HFFc6 (cell line): ENCODE results near the gene ARL4C. TPM values are rescaled to one million over a fixed set of nuclear protein-coding genes. Genes with fewer than 3 reads are reported as not detected.

Experiments used
- DNase-seq: peaks from one replicate; pipeline ENCODE4 v3.0.0-alpha.2; 2018
- H3K27ac Mint-ChIP-seq: 2 replicates; pipeline ENCODE4 v1.8.0; 2020; ENCODE audit warnings: mild to moderate bottlenecking, mixed read lengths
- H3K27me3 Mint-ChIP-seq: 2 replicates; pipeline ENCODE4 v1.8.0; 2021; ENCODE audit warnings: mild to moderate bottlenecking, moderate library complexity, mixed read lengths; ENCODE audit not compliant: insufficient read depth
- H3K36me3 Mint-ChIP-seq: 2 replicates; pipeline ENCODE4 v1.8.0; 2021; ENCODE audit warnings: low read depth, mixed read lengths
- H3K4me1 Mint-ChIP-seq: 2 replicates; pipeline ENCODE4 v1.8.0; 2020; ENCODE audit warnings: low read depth, mixed read lengths
- H3K4me3 Mint-ChIP-seq: 2 replicates; pipeline ENCODE4 v1.8.0; 2020; ENCODE audit warnings: mild to moderate bottlenecking, moderate library complexity, mixed read lengths
- H3K9me3 Mint-ChIP-seq: 2 replicates; pipeline ENCODE4 v1.8.0; 2020; ENCODE audit warnings: mild to moderate bottlenecking, mixed read lengths
- total RNA-seq, 6 experiments: library from RNA; stranded (reverse); fragmentation: NEBNext Ultra II Directional; extraction: Animal tissue kit (Norgen Biotek cat#: 25700); gene quantifications; 2 replicates in 1 of 6; 3 replicates in 5 of 6; pipeline ENCODE4 v1.2.3, GENCODE V29; 2021
- TF ChIP-seq, protein P1 (sequence below): fragments of 200-600 bp; sonication (generic); IDR thresholded peaks from 2 replicates; pipeline ENCODE4 v1.5.0; 2021; ENCODE audit warnings: antibody characterized with exemption, mild to moderate bottlenecking

Gene ARL4C
- total RNA-seq, 6 experiments from 2014 or later = 3.6 to 6.5 (median 6.0) TPM

DNA sequence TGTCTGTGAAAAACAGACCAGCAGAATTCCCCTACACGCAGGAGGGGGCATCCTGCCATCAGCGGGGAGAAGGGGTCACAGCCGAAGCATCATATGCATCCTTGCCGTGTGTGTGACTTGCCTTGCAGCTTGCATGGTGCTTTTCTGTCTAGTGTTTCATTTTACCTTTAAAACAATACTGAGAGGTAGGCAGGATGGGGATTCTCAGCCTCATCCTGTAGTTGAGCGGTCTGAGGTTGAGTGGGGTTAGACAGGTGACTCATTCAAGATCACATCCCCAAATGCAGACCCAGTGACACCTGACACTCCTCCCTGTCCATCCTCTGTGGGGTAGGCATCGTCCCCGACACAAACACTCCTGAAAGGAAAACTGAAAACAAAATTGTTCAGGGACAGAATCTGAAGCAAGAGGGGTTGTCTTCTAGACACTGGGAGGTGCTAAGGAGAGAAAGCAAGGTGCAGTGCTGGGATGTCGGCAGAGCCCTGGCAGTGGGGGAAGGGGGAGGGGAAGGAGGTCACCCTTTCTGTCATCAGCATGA is 7.9 kb downstream of the ARL4C start:
- TF ChIP-seq, protein P1, sequence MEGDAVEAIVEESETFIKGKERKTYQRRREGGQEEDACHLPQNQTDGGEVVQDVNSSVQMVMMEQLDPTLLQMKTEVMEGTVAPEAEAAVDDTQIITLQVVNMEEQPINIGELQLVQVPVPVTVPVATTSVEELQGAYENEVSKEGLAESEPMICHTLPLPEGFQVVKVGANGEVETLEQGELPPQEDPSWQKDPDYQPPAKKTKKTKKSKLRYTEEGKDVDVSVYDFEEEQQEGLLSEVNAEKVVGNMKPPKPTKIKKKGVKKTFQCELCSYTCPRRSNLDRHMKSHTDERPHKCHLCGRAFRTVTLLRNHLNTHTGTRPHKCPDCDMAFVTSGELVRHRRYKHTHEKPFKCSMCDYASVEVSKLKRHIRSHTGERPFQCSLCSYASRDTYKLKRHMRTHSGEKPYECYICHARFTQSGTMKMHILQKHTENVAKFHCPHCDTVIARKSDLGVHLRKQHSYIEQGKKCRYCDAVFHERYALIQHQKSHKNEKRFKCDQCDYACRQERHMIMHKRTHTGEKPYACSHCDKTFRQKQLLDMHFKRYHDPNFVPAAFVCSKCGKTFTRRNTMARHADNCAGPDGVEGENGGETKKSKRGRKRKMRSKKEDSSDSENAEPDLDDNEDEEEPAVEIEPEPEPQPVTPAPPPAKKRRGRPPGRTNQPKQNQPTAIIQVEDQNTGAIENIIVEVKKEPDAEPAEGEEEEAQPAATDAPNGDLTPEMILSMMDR = no peak
- DNase-seq = no peak
- Mint-ChIP-seq H3K27ac (no peak overlapping the region), H3K4me1 (peaks cover 11% of the 10 kb centered on the region), H3K4me3 (no peak overlapping the region), H3K36me3 (no peaks in the 10 kb centered on the region), H3K9me3 (no peaks in the 10 kb centered on the region), H3K27me3 (peaks cover 1% of the 10 kb centered on the region; the same call in 1 of the 2 replicates)

DNA sequence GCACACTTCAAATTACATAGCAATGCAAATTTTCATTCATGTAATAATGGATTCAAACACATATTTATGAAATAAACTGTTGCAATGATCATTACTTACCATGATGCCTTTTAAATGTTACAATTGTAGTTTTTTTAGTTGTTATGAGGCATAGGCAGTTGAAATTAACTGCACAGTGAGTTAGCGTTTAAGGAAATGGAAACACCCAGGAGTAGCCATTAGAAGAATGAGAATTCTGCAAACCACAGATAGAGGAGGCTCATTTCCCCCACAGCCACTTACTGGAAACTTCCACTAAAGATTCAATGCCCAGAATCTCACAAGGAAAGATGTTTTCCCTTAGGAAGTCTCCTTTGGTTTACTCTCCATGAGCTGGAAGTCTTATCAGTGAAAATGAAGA is 8.4 kb downstream of the ARL4C start:
- Mint-ChIP-seq H3K4me3 (no peak overlapping the region), H3K27me3 (peaks cover 1% of the 10 kb centered on the region; the same call in 1 of the 2 replicates), H3K4me1 (peaks cover 11% of the 10 kb centered on the region), H3K36me3 (no peaks in the 10 kb centered on the region), H3K9me3 (no peaks in the 10 kb centered on the region), H3K27ac (no peak overlapping the region)
- TF ChIP-seq, protein P1 = no peak
- DNase-seq = no peak

DNA sequence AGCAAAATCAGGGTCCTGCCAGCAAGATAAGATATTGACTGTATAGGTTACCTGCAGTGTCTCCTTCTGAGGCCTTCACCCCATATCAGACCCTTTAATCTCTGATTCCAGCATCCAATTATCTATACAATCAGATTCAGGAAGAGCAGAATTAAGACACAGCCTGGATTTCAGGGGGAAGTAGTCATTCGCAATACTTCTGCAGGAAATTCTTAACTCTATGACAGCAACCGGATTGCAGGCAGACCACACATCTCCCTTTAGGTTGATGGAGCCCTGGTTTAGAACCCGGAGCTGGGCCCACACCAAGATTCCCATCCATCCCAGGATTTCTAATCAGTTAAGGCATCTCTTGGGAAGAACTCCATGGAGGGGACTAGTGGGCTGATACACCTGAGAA is 9.5 kb downstream of the ARL4C start:
- Mint-ChIP-seq H3K27me3 (peaks cover 1% of the 10 kb centered on the region; the same call in 1 of the 2 replicates), H3K4me1 (no peaks in the 10 kb centered on the region), H3K27ac (no peak overlapping the region), H3K9me3 (no peaks in the 10 kb centered on the region), H3K4me3 (no peak overlapping the region), H3K36me3 (no peaks in the 10 kb centered on the region)
- TF ChIP-seq, protein P1 = no peak
- no peak for DNase-seq

DNA sequence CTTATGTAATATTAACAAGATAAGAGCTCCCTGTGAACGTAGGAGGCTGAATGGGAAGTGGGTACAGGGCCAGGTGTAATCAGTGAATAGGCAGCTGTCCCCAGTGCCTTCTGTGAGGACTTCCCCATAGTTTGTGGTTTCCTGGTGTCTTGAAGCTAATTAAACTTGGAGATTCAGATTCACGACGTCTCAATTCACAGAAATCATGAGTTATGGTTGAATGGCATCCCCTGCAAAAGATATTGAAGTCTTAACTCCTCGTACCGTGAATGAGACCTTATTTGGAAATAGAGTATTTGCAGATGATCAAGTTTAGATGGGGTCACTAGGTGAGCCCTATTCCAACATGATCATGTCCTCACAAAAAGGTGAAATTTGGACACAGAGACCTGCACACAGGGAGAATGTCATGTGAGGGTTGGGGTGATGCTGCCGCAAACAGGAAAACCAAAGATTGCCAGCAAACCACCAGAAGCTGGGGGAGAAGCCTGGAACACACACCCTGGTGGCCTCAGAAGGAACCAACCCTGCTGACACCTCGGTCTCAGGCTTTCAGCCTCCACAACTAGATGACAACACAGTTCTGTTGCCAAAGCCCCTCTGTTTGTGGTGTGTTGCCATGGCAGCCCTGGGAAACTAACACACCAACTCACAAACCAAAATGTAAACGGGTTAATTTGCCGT is 13.2 kb downstream of the ARL4C start:
- H3K27ac Mint-ChIP-seq = no peak overlapping the region
- DNase-seq = no peak
- TF ChIP-seq, protein P1 = peak; percentile 50; the same call in 1 of the 2 replicates
- peaks cover 1% of the 10 kb centered on the region; the same call in 1 of the 2 replicates for H3K27me3 Mint-ChIP-seq
- H3K9me3 Mint-ChIP-seq = no peaks in the 10 kb centered on the region
- no peak overlapping the region for H3K4me3 Mint-ChIP-seq
- no peaks in the 10 kb centered on the region for H3K4me1 Mint-ChIP-seq
- H3K36me3 Mint-ChIP-seq = no peaks in the 10 kb centered on the region

DNA sequence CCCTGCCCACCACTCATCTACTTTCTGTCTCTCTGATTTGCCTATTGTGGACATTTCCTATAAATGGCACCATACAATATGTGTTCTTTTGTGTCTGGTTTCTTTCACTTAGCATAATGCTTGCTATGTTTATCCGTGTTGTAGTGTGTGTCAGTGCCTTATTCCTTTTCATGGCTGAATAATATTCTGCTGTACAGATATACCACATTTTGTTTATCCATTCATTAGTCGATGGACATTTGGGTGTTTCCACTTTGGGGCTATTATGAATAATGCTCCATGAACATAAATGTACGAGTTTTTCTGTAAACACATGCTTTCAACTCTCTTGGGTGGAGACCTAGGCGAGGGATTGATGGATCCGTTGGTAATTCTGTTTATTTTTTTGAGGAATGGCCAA is 15.6 kb downstream of the ARL4C start:
- no peaks in the 10 kb centered on the region for H3K36me3 Mint-ChIP-seq
- H3K27ac Mint-ChIP-seq = no peak overlapping the region
- peaks cover 3% of the 10 kb centered on the region for H3K27me3 Mint-ChIP-seq
- peaks cover 5% of the 10 kb centered on the region; the same call in 1 of the 2 replicates for H3K4me1 Mint-ChIP-seq
- no peak overlapping the region for H3K4me3 Mint-ChIP-seq
- H3K9me3 Mint-ChIP-seq = no peaks in the 10 kb centered on the region
- TF ChIP-seq, protein P1 = no peak
- no peak for DNase-seq
